HG02759 (cell line): ENCODE measurements around the gene PTCRA.
"Not testable (repeated sequence)": the region's sequence is repeated elsewhere in the genome, so short reads cannot be mapped to it uniquely, and the experiment has no call there.

ENCODE experiments used
- ATAC-seq: cut with Tn5 transposase; IDR thresholded peaks from one replicate; pipeline ENCODE4 v1.9.1; 2021; ENCODE audit warnings: mild to moderate bottlenecking, moderate library complexity; ENCODE audit not compliant: unreplicated experiment

Gene PTCRA, protein sequence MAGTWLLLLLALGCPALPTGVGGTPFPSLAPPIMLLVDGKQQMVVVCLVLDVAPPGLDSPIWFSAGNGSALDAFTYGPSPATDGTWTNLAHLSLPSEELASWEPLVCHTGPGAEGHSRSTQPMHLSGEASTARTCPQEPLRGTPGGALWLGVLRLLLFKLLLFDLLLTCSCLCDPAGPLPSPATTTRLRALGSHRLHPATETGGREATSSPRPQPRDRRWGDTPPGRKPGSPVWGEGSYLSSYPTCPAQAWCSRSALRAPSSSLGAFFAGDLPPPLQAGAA

DNA sequence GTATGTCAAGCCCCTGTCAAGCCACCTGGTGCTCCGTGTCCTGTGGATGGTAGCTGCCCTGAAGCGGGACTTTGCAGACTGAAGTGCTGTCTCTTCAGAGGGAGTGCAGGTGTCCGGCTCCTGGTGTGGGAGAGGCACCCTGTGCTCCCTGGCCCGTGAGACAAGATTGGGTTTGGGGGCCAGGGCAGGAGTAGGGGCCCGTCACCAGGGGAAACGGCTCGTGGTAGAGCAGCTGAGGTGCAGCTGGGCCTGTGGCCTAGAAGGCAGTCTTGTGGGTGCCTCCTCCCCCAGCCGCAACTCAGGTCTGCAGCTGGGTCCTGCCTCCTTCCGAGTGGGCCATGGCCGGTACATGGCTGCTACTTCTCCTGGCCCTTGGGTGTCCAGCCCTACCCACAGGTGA, at the start of gene PTCRA:
TSS of gene PTCRA (plus strand) at position 322 of the 400 bp plus-strand sequence. CDS start at position 339, 17 bp downstream.
- ATAC-seq = no peak

DNA sequence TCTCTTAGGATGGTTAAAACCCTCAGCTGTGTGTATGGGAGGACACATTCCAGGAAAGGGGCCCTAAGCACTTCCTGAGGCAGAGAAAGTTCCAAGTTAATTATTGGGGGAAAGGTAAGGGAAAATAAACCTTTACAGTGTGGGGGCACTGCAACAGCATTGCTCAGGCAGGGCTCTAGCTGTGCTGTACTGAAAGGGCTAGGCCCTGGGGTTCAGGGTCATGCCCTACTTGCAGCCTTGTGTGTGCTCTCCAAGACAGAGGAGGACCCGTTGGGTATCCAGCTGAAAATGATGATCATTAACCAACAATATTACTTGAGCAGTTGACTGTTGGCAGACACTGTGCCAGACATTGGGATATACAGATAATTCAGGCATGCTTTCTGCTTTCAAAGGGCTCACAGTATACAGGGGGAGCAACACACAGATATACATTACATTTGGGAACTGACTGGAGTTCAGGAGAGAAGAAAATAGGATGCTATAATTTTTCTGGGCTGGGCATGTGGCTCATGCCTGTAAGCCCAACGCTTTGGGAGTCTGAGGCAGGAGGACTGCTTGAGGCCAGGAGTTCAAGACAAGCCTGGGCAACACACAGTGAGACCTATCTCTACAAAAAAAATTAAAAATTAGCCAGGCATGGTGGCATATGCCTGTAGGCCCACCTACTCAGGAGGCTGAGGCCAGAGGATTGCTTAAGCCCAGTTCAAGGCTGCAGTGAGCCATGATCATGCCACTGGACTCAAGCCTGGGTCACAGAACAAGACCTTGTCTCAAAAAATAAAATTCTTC, 45.5 kb upstream of the PTCRA start:
- no peak for ATAC-seq

DNA sequence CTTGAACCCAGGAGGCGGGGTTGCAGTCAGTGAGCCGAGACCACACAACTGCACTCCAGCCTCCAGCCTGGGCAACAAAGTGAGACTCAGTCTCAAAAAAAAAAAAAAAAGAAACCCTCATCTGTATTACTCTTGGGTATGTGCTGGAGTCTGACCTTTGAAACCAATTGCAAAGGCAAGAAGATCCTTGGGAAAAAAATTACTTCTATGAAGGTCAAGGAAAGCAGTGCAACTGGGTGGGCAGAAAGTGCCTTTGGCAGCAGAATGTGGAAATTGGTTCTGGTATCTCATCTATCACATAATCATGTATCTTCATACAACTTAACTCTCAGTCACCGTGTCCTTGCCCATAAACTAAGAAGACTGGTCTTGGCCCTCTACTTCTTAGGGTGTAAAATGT, 44.1 kb upstream of the PTCRA start:
- no peak for ATAC-seq

DNA sequence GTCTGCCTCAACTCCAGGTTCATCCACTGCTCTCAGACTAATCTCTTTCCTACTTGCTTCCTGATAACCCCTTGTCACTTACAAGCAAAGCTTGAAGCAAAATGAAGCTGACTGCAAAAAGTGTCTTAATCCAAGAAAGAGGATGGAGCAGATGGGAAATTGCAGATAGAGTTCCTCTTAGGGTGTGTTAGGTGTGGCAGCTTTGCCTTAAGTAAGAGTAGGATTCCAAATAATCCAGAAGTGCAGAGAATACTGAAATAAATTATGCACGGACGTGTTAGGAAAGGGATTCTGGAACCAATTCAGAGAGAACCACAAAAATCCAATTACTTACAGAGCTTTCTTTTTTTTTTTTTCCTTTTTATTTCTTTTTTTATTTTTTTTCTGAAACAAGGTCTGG, 42.5 kb upstream of the PTCRA start:
- no peak for ATAC-seq

DNA sequence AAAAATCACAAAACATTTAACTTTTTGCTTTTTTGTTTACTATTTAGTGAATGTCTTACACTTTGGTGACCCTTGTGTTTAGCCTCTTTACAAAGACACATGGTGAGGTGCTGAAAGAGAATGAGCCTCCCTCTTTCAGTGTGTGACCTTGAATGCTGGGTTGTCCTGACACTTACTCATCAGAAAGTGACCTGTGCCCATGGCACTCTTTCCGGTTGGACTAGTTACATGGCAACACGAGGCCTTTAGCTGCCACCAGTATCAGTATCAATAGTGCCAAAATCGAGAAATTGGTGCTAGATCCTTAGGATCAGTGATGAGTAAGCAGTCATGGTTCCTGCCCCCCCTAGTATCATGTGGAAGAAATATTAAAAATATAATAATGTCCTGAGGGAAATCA, 38.2 kb upstream of the PTCRA start:
- no peak for ATAC-seq

DNA sequence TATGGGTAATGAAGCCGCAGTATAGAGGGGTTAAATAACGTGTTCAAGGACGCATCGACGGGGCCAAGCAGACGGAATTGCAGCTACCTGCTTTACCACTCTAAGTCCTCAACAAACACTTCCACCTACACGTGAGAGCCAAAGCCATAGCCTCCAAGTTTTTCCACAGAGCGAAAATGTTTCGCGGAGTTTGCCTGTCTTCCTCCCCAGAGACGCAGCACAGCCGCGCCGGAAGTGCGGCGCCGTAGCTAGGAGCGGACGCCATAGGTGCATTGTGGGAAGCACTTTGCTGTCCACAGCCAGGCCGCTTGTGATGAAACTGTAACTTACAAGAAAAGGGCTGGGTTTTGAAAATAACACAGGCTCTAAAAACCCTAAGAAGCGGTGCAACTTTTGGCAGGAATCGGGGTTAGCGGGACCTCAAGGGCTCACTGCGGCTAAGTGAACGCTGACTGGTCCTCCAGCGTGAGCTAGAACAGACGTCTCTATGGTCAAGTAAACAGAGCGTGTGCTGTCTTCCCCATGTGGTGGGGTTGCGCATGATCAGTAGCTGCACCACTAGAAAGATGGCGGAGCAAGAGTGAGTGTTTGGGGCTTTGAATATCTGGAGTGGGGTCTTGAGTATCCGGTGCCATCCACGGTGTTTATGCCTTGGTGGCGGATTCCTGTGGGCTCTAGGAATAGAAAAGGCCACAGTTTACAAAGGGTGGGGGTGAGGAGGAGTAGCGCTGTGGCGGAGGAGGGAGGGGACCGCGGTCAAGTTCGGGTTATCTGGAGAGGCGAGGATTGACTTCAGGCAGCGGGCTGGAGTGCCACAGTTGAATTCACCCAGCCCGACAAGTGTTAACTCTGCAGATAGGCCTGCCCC, 36.2 kb upstream of the PTCRA start, which contains the start of gene RPL7L1:
TSS of gene RPL7L1 (plus strand) at position 245 of the 868 bp plus-strand sequence. CDS start at position 540, 295 bp downstream.
- ATAC-seq = peak; percentile 95

DNA sequence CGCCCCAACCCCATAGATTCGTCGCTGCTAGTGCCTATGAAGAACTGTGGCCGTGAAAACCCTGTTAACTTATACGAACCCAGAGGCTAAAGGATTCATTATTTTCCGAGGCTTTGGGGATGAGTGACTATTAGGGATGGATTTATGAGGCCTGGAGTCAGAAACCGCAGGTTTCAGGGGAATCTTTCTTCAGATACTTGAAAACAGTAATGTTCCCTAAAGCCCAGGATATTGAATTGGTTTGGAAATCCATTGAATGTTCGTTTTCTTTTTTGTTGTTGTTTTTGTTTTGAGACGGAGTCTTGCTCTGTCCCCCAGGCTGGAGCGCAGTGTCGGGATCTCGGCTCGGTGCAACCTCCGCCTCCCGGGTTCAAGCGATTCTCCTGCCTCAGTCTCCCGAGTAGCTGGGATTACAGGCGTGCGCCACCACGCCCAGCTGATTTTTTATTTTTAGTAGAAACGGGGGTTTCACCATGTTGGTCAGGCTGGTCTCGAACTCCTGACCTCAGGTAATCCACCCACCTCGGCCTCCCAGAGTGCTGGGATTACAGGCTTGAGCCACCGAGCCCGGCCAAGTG, 35.5 kb upstream of the PTCRA start:
- not testable (repeated sequence) for ATAC-seq

DNA sequence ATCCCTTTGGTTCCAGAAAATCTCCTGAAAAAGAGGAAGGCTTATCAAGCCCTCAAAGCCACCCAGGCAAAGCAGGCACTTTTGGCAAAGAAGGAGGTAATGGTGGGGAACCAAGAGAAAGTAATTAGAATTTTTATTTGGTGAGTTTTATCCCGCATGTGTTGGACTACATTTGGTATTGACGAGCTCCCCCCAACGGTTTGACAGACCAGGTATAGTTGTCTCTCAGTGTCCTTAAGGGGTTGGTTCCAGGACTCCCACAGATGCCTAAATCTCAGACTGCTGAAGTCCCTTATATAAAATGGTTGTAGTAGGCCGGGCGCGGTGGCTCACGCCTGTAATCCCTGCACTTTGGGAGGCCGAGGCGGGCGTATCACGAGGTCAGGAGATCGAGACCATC, 35.0 kb upstream of the PTCRA start:
- ATAC-seq = not testable (repeated sequence)

DNA sequence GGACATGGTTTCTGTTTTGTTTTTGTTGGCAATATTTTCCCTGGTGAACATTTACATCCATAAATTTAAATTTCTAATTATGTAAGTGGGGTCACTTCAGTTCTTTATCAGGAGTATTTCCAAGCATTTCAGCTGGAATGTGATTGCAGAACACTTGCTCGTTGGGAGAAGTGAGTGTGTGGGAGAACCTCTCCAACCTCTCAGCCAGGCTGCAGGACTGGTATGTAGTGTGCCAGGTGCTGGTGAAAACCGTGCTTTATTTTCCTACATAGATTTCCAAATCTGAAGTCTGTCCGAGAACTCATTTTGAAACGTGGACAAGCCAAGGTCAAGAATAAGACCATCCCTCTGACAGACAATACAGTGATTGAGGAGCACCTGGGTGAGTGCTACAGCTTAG, 30.2 kb upstream of the PTCRA start:
- ATAC-seq = no peak

DNA sequence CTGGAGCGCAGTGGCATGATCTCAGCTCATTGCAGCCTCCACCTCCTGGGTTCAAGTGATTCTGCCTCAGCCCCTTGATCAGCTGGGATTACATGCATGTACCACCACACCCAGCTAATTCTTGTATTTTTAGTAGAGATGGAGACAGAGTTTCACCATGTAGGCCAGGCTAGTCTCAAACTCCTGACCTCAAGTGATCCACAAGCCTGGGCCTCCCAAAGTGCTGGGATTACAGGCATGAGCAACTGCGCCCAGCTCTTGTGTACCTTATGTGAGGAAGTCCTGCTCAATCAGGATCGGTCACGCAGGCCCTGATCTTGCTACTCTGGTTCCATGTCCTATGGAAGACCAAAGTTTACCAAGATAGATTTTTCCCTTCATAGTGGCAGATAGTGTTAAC, 27.7 kb upstream of the PTCRA start:
- not testable (repeated sequence) for ATAC-seq

DNA sequence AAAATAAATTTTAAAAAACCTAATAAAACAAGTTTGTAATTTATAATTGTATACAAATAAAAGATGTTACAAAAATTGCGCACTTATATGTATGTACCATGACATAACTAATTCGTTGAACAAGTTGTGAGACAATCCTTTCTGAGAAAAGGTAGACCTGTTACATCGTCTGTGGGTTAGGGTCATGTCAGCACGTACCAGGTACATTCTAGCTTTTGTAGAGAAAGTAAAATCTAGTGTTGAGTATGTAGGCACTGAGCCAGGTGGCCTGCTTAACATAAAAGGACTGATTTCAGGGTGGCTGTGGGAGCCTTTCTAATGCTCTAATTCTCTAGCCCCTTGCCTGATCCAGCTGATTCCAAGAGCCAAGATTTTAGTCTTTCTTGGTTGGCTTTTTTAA, 26.0 kb upstream of the PTCRA start:
- ATAC-seq = no peak

DNA sequence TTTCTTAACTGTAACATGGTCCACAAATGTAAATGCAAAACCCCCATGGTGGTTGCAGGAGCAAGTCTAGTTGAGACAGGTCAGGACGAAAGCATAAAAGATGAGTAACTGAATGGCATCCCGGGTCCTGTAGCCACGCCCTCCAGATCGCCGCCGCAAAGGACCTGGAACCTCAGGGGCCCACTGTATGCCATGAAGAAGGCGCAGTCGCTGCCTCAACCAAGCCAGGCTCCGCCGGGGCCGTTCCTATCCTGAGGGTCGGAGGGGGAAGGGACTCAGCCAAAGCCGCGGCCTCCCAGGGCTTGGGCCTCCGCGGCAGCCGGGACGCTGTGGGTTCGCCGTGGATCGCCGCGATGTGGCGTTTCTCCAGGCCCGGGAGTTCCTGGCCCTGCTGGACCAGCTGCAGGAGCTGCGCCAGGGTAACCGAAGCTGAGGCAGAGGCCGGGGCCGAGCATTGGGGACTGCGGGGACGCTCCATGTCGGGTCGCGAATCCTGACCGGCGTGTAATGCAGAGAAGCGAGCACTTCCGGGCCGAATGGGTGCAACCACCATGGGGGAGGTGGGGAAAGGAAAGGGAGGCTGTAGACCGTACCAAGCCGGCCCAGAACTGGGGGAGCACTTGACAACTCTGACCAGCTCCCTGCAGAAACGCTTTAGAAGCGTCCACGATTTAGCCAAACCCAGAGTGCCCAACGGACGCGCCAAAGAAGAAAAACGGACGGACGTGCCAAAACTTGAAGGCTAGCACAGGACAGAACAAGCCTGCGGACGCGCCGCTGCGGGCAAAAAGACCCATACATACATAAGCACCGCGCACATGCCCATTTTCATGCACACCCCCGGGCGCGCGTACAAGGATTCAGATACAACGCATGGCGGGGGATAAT, 25.3 kb upstream of the PTCRA start:
- ATAC-seq = peak; percentile 87

DNA sequence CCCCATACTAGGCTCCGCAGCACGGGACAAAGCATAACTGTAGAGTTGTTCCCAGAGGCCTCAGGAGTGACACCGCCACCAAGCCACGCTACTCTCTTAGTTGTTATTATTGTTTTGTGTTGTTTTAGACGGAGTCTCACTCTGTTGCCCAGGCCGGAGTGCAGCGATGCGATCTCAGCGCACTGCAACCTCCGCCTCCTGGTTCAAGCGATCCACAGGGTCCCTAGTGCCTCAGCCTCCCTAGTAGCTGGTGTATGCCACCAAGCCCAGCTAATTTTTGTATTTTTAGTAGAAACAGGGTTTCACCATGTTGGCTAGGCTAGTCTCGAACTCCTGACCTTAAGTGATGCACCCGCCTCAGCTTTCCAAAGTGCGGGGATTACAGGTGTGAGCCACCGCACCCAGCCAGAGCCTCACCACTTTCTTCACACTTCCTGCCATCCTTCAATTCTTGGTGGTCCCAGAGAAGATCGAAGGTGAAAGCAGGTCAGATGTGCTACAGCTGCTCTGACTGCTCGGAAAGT, 24.6 kb upstream of the PTCRA start:
- ATAC-seq = no peak

DNA sequence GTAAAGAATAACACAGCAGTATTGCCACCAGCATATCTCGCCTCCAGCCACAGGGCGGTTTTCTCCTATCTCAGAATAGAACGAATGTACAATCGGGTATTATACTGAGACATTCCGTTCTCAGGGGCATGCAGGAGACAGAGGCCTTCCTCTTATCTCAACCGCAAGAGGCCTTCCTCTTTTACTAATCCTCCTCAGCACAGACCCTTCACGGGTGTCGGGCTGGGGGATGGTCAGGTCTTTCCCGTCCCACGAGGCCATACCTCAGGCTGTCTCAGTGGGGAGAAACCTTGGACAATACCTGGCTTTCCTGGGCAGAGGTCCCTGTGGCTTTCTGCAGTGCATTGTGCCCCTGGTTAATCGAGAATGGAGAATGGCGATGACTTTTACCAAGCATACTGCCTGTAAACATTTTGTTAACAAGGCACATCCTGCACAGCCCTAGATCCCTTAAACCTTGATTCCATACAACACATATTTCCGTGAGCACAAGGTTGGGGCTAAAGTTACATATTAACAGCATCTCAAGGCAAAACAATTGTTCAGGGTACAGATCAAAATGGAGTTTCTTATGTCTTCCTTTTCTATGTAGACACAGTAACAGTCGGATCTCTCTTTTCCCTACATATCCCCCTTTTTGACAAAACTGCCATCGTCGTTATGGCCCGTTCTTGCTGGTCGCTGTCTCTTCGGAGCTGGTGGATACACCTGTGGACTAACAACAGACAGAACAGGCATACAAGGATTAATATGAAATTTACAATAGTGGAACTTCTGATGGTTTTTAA, 21.6 kb upstream of the PTCRA start:
- ATAC-seq = not testable (repeated sequence)

DNA sequence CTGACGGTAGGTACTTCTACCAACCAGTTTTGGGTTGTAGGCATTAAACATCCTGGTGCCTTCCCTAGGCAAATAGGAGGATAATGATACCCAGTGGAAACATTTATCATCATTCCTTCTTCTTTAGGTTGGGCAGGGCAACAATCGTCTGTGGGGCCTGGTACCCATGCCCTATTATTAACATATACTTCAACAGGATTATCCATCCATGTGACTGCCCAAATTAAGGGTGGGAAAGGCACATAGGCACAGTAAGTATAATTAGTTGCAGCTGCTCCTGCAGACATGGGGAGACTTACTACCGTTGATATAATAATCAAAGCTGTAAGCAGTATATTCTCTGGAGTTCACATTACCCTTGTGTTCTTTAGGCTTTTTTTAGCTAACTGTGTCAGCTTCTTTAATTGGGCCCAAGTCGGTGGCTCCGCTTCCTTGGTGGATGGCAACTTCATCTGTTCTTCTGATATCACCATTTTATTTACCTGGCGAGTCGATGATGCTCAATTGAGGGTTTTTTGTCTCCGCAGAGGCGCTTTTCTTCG, 19.6 kb upstream of the PTCRA start:
- no peak for ATAC-seq

DNA sequence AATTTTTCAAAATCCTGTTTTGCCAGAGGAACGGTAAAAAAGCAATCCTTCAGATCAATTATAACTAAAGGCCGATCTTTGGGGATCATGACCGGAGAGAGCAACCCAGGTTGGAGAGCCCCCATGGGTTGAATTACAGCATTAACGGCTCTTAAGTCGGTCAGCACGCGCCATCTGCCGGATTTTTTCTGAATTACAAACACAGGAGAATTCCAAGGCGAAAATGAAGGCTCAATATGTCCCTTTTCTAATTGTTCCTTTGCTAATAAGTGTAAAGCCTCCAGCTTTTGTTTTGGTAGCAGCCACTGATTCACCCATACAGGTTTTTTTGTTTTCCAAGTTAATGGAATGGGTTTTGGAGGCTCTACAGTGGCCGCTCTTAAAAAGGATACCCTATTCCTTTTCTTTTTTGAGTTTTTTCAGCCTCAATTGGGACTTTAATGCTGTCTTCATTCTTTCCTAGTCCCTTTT, 16.9 kb upstream of the PTCRA start:
- no peak for ATAC-seq

DNA sequence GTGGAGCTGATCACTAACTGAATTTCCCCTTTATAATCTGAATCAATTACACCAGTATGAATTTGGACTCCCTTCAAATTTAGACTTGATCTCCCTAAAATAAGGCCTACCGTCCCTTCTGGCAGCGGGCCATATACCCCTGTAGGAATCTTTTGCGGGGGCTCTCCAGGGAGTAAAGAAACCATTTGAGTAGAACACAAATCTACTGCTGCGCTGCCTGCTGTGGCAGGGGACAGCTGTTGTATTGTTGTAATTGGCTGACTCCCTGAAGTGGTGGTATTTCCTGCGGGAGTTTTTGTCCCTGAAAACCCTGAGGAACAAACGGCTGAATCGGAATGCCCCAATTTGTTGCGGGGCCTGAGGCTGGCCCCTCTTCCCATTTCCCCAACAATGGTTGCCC, 16.0 kb upstream of the PTCRA start:
- ATAC-seq = no peak

DNA sequence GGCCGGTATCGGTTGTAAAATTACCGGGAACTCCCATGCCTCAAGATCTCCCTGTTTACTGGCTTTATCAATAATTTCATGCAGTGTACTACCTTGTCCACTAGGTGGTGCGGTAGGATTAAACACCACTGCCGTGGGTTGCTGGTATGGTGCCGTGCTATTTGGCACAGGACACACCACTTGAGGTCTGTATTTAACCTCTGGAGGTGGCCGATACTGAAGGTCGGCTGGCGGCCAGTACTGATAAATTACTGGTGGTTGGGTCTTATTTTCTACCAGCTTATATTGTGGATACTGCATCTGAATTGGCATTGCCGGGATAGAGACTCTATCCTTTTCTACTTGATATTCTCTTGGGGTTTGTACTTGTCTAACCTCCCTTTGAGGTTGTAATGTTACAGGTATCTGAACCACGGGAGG, 14.3 kb upstream of the PTCRA start:
- peak; percentile 52 for ATAC-seq
